Measurements from ENCODE around the gene FAM222A.
A peak's percentile ranks its signal among the peaks of the same experiment; 100 is the strongest.

FAM222A gene

DNA sequence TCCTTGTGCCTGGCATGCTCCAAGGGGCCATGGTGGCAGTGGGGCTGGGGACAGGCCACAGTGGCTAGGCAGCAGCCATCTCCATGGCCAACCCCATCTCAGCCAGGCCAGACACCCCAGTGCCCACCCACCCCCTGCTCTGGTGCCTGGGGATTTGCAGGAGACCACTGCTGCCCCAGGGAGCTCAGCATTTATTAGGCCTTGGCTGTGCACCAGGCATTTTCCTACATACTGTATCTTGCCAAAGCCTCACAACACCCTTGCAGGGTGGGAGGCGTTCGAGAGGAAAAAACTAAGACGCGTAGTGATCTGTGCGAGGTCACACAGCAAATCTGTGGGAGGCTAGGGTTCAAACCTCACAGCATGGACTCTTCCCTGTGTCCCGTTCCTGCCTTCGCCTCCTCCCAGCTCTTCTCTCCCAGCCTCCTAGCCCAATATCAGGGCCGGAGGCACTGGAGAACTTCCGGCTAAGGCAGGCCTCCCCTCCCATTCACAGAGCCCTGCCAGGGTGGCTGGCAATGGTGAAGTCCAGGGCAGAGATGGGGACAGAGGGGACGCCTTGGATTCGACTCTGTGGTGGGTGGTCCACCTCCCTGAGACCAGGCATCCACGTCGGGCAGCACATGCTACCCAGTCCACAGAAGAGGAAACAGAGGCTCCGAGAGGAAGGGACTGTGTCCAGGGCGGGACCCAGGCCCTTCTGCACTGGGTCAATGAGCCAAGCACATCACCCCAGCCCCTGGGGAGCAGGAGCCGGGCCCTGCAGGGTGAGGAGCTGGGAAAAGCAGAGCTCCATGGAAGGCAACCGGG is 57.4 kb downstream of the FAM222A start:
- no peak for DNase-seq (ENCODE audit: low spot score)
- TF ChIP-seq, protein P1, sequence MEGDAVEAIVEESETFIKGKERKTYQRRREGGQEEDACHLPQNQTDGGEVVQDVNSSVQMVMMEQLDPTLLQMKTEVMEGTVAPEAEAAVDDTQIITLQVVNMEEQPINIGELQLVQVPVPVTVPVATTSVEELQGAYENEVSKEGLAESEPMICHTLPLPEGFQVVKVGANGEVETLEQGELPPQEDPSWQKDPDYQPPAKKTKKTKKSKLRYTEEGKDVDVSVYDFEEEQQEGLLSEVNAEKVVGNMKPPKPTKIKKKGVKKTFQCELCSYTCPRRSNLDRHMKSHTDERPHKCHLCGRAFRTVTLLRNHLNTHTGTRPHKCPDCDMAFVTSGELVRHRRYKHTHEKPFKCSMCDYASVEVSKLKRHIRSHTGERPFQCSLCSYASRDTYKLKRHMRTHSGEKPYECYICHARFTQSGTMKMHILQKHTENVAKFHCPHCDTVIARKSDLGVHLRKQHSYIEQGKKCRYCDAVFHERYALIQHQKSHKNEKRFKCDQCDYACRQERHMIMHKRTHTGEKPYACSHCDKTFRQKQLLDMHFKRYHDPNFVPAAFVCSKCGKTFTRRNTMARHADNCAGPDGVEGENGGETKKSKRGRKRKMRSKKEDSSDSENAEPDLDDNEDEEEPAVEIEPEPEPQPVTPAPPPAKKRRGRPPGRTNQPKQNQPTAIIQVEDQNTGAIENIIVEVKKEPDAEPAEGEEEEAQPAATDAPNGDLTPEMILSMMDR (IDR thresholded peaks at IDR 0.05; ENCODE audit: extremely low read depth, insufficient read depth, missing control alignments) = no peak
- in situ Hi-C loops (cut with MboI; ENCODE audit: low pct_unique_long_range_greater_than_20kb, low sequenced_read_pairs, unreplicated experiment) = loop anchor here (10.0 kb wide), 2 partner anchors 256 to 336 kb away; no protein-coding TSS in a partner anchor

GRCh38 chr12:109771746-109772621 is 58.4 kb downstream of the FAM222A start:
- TF ChIP-seq, protein P1 (IDR thresholded peaks at IDR 0.05; ENCODE audit: extremely low read depth, insufficient read depth, missing control alignments) = no peak
- no peak for DNase-seq (ENCODE audit: low spot score)
- in situ Hi-C loops (cut with MboI; ENCODE audit: low pct_unique_long_range_greater_than_20kb, low sequenced_read_pairs, unreplicated experiment) = loop anchor here (10.0 kb wide), 2 partner anchors 257 to 337 kb away; no protein-coding TSS in a partner anchor

GRCh38 chr12:109772622-109773321 is 59.1 kb downstream of the FAM222A start:
- TF ChIP-seq, protein P1 (IDR thresholded peaks at IDR 0.05; ENCODE audit: extremely low read depth, insufficient read depth, missing control alignments) = no peak
- in situ Hi-C loops (cut with MboI; ENCODE audit: low pct_unique_long_range_greater_than_20kb, low sequenced_read_pairs, unreplicated experiment) = loop anchor here (10.0 kb wide), 2 partner anchors 258 to 338 kb away; no protein-coding TSS in a partner anchor
- no peak for DNase-seq (ENCODE audit: low spot score)

DNA sequence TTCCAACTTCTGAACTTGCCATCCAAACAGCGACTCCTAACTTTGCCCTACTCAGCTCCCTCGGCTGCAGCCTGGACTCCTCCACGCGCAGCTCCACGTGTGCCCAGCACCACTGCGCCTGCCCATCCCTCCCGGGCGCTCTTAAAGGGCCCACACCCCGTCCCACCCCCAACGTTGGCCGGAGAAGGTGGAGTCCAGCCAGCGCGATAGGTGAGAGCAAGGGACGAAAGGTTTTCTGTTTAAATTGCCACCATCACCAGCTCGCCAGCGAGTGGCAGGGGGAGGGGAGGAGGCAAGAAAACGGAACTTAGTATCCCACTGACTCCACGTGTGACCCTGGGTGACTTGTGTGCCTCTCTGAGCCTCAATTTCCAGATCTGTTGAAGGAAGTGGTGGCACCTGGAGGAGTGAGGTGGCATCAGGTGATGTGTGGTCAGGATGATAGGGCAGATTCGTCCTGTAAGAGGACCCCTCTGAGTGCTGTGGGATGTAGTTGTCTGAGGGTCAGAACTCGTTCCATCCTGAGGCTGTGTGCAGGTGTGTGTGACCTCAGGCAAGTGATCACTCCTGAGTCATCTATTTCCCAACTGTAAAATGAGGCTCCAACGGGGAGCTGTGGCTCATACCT is 59.9 kb downstream of the FAM222A start:
- DNase-seq (ENCODE audit: low spot score) = no peak
- TF ChIP-seq, protein P1 (IDR thresholded peaks at IDR 0.05; ENCODE audit: extremely low read depth, insufficient read depth, missing control alignments) = no peak
- in situ Hi-C loops (cut with MboI; ENCODE audit: low pct_unique_long_range_greater_than_20kb, low sequenced_read_pairs, unreplicated experiment) = loop anchor here (10.0 kb wide), 2 partner anchors 259 to 339 kb away; no protein-coding TSS in a partner anchor

DNA sequence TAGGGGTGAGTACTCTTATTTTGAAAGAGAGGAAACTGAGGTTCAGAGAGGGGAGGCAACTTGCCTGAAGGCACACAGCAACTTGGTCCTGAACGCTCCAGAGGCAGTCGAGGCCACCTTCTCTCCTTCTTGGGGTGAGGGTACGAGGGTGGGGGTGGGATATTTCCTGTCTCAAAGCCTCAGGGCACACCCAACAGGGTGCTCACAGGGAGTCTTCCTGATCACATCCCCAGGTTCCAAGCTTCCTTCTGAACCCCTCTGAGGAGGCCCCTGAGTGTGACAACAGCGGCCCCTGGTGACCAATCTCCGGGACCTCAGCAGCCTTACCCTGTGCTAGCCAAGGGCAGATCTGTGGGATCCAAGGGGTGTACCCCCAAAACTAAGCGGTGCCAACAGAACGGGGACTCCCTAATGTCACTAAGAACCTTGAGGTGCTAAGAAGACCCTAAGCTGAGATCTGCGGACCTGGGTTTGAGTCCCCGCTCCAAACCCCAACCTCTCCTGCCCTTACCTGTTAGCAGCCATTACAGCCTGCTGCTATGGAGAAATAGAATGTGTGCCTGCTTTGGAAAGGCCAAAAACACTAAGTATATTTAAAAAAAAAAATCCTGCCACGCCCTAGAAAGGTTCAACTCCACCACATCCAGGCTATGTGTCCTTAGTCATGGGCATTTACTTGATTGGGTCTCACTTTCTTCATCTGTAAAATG is 61.7 kb downstream of the FAM222A start:
- in situ Hi-C loops (cut with MboI; ENCODE audit: low pct_unique_long_range_greater_than_20kb, low sequenced_read_pairs, unreplicated experiment) = loop anchor here (10.0 kb wide), 2 partner anchors 261 to 341 kb away; no protein-coding TSS in a partner anchor
- DNase-seq (ENCODE audit: low spot score) = peak; percentile 82
- TF ChIP-seq, protein P1 (IDR thresholded peaks at IDR 0.05; ENCODE audit: extremely low read depth, insufficient read depth, missing control alignments) = peak; percentile 90

All from GM13977 (cell line).